Measurements from ENCODE around the gene CIP2A. TPM values are rescaled to one million over a fixed set of nuclear protein-coding genes. Genes with fewer than 3 reads are reported as not detected.

Gene CIP2A
- total RNA-seq (2022; extraction: Qiagen RNA extraction; ENCODE audit: low read depth): 15.7 to 28.4 TPM (median 24.7 TPM) in 5 replicates

DNA sequence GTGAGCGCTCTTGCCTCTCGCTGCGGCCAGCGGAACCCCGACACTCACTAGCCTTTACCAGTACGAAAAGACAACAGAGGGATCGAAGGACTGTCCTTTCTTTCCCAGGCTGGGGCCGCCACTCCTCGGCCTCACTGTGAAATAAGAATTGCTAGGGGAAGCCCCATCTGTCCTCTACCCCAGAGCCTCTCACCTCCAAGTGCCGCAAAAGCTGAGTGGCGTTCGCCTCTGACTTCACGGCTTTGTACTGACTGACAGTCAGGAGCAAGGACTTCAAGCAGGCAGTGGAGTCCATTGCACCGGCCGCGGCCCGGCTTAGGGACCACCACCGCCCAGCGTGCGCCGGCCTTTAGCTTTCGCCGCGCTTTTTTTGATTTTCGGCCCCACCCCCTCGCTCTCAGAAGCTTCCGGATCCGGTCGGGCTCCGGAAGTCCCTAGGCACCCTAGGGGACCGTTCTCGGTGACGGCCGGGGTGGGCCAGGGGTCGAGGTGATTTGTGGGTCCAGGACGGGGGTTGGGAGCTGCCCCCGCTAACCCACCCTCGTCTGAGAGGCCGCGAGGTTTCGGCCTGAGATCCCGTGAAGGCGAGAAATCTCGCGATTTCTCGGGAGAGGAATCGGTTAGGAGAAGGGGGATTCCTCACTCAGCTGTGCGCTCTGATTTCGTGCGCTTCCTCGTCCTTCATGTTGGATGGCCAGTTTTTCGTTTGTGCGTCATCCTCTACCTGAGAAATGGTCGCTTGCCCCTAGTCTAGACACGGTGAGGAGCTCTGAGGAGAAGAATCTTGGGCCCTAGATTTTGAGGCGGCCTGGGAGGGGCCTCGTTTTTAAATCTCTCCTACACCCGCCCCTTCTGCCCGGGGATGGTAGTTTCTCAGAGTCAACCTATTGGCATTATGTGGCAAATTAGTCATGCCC, at the start of gene CIP2A, which contains the start of gene DZIP3:
TSS of gene CIP2A (minus strand) at position 358 of the 917 bp plus-strand sequence. CDS start at position 295, 63 bp downstream.
TSS of gene DZIP3 (plus strand) at position 642 of the 917 bp plus-strand sequence. CDS start 15,685 bp downstream, outside the sequence.

DNA sequence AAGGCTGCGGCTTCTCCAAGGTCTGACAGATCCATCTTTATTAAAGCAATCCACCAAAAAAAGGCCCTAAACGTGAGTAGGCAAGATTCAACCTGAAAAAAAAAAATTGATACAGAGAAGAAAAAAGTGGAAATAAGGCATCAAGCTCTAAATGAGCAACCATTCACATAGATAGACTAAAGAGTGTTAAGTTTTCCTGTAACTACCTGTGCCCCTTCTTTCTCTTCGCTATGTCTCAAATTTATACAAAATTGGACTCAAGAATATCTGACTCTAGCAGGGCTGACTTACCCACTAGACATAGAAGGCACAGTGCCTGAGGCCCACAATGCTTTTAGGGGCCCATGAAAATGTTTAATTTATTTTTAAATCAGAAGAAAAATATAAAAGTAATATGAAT, 78.7 kb downstream of the CIP2A start, which contains the start of gene MYH15:
TSS of gene MYH15 (minus strand) at position 101 of the 400 bp plus-strand sequence. CDS start at position 35, 66 bp downstream.

Other genes with a start within 250 kb of the CIP2A start
- gene MYH15, start 78.8 kb downstream of the CIP2A start, total RNA-seq (2022; extraction: Qiagen RNA extraction; ENCODE audit: low read depth): 0.24 to 0.32 TPM (median 0.31 TPM) in 5 replicates
- 3.7 to 5.8 TPM (median 5.4 TPM) in 5 replicates for gene DZIP3, start 284 bp upstream of the CIP2A start, total RNA-seq (2022; extraction: Qiagen RNA extraction; ENCODE audit: low read depth)
- gene RETNLB, start 168.0 kb upstream of the CIP2A start, total RNA-seq (2022; extraction: Qiagen RNA extraction; ENCODE audit: low read depth): not detected in 5 replicates
- gene TRAT1, start 233.3 kb upstream of the CIP2A start, total RNA-seq (2022; extraction: Qiagen RNA extraction; ENCODE audit: low read depth): not detected in 5 replicates